LNCaP clone FGC (cell line): ENCODE data around the gene PLCB1.

ENCODE experiments used
- DNase-seq: peaks from one replicate; pipeline ENCODE4 v3.0.0-alpha.2; 2011; ENCODE audit warnings: low read depth
- H3K4me3 ChIP-seq: 2 replicates; pipeline ENCODE4 v1.5.1; 2011; ENCODE audit warnings: mild to moderate bottlenecking, low read depth, low read length, control low read depth
- TF ChIP-seq, protein P1 (sequence below): IDR thresholded peaks from 2 replicates; pipeline ENCODE4 v1.5.1; 2012; ENCODE audit warnings: mild to moderate bottlenecking; ENCODE audit not compliant: control insufficient read depth, insufficient read depth; ENCODE audit errors: extremely low read depth

PLCB1 gene

DNA sequence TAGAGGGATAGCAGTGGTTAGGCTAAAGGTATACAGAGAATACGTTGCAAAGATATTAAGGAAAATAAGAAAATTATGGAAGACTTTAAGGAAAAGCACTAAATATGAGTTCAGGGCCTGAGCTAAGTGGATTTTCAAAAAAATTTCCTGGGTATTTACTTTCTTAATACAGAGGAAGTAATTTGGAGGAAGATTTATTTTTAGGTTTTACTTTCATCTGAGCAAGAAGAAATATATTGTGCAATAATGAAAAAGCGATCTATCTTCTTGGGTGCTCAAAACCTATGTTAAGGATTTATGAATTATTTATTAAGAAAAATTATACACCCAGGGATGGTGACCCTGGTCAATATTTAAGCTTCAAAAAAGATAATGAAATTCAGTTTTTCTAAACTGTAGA lies 224.7 kb downstream of the PLCB1 start:
- no peak overlapping the region for H3K4me3 ChIP-seq
- DNase-seq, result no peak
- TF ChIP-seq, protein P1, sequence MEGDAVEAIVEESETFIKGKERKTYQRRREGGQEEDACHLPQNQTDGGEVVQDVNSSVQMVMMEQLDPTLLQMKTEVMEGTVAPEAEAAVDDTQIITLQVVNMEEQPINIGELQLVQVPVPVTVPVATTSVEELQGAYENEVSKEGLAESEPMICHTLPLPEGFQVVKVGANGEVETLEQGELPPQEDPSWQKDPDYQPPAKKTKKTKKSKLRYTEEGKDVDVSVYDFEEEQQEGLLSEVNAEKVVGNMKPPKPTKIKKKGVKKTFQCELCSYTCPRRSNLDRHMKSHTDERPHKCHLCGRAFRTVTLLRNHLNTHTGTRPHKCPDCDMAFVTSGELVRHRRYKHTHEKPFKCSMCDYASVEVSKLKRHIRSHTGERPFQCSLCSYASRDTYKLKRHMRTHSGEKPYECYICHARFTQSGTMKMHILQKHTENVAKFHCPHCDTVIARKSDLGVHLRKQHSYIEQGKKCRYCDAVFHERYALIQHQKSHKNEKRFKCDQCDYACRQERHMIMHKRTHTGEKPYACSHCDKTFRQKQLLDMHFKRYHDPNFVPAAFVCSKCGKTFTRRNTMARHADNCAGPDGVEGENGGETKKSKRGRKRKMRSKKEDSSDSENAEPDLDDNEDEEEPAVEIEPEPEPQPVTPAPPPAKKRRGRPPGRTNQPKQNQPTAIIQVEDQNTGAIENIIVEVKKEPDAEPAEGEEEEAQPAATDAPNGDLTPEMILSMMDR, result no peak

DNA sequence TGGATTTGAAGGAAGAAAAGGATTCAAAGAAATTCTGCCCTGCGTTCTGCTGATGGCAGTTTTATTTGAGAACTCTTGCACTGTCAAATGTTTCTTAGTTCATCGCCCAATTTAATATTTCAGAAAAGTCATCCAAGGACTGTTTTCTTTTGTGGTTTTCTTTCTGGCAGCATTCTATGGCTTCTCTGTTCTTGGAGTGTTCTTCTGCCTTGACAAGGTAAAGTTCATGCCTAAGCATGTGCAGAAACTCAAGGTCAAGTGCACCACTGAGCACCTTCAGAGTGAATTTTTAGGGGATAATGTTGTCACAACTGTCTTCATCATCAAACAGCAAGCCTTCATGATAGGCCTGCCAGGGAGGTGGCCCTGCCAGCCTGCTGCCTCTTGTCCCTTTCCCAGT lies 225.6 kb downstream of the PLCB1 start:
- no peak overlapping the region for H3K4me3 ChIP-seq
- TF ChIP-seq, protein P1, result no peak
- no peak for DNase-seq

DNA sequence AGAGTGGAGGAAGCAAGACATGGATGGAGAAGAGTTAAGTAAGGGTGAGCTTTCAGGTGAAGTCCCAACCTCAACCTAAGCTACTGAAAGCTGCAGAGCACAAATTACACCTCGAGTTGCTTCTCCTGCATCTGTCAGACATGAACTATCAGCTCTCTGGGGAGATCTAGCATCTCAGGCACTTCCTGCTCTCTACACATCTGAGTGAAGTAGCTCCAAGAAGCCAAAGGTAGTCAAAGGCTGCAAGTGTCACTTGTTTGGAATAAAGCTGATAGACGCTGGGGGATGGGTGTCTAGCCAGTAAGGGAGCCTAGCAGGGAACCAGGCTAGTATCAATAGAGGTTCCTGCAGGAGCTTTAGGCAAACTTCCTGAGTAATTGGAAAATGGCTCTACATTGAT lies 228.0 kb downstream of the PLCB1 start:
- TF ChIP-seq, protein P1, result no peak
- DNase-seq, result no peak
- H3K4me3 ChIP-seq, result no peak overlapping the region

DNA sequence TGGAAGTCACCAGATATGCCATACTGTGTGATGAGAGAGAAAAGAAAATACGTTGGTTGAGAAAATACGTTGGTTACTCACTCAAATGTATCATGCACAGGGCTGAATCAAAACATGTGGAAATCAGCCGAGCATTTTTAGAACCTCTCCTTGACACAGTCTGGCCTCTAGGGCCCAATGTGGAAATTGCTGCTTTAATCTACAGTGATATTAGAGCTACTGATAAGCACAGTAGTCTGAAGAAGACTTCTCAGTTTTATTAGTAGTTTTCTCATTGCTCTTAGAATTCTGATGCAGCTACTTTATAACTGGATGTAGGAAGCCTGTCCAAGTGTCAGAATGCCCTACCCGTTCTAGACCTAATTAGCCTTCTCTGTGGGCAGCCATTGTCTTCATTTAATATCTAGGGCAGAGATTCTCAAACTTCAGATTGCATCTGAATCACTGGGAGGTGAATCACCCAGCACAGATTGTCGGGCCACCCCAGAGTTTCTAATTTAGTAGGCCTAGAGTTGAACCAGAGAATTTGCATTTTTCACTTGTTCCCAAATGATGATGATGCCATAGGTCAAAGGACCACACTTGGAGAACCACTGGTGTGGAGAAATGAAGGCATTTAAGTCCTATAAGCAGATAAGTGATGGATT lies 229.1 kb downstream of the PLCB1 start:
- DNase-seq, result no peak
- TF ChIP-seq, protein P1, result peak; percentile 35
- no peak overlapping the region for H3K4me3 ChIP-seq

DNA sequence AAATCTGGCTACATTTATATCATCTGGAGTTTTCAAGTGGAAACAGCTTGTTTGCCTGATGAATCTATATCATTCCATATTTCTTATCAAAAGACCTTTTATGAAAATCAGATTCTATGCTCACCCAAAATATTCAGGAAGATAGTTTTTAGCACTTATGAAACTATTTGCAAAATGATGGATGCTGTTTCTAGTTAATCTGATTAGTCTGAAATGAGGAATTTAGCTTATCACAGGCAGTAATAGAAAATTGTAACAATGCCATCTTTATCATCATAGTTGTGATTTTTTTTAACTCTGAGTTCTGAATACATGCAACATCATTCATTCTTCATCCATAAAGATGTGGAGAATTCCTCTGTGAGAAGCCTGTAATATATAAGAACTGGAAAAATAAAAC lies 229.7 kb downstream of the PLCB1 start:
- TF ChIP-seq, protein P1, result no peak
- no peak for DNase-seq
- H3K4me3 ChIP-seq, result no peak overlapping the region

DNA sequence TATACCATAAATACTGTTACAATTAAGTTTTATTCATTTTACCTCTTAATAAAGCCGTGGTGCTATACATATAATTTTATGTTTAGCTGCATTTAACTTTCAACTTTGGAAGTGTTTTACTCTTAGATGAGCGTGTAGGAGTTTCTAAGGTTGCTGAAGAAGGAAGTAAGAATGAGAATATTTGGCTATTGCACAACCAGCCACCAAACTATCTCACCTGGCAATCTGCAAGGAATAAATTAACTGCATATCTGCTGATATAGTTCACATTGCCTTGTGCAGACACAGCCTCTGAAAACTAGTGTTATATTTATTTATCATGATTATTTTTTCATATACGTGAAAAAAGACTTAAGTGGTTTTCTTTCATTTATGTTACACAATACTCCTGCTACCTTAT lies 230.4 kb downstream of the PLCB1 start:
- TF ChIP-seq, protein P1, result no peak
- DNase-seq, result peak; percentile 56
- H3K4me3 ChIP-seq, result no peak overlapping the region
